ENCODE measurements around the gene PNLDC1. TPM values are rescaled to one million over a fixed set of nuclear protein-coding genes. Genes with fewer than 3 reads are reported as not detected.
A peak's percentile ranks its signal among the peaks of the same experiment; 100 is the strongest.
"Not testable (repeated sequence)": the region's sequence is repeated elsewhere in the genome, so short reads cannot be mapped to it uniquely, and the experiment has no call there.

Gene PNLDC1
- total RNA-seq, 8 experiments from 2014 or later: 0.22 TPM; not detected in 7

- H3K27ac ChIP-seq; H3K4me3 ChIP-seq; in situ Hi-C loops (cut with MboI; ENCODE audit: low pct_unique_long_range_greater_than_20kb in 2 of 9, low sequenced_read_pairs in 9 of 9, unreplicated experiment in 9 of 9); ATAC-seq (replicated peaks in 6 of 8); H3K4me1 ChIP-seq (replicated peaks in 1 of 2): not testable (repeated sequence)
- WGBS, 10 experiments: 50 to 90% (median 87%) methylated on average over 1 to 5 of the region's 5 CpGs; no CpG with 5 or more reads in 5 of the 10 experiments
Measured at GRCh38 chr6:159848552-159848951, 48.5 kb downstream of the PNLDC1 start.

GRCh38 chr6:159849851-159850250 is 49.8 kb downstream of the PNLDC1 start:
- WGBS, 10 experiments: 40 to 100% (median 100%) methylated on average over 1 of the region's 1 CpG; no CpG with 5 or more reads in 7 of the 10 experiments
- ATAC-seq (replicated peaks in 6 of 8); H3K27ac ChIP-seq; H3K4me3 ChIP-seq; in situ Hi-C loops (cut with MboI; ENCODE audit: low pct_unique_long_range_greater_than_20kb in 2 of 9, low sequenced_read_pairs in 9 of 9, unreplicated experiment in 9 of 9); H3K4me1 ChIP-seq (replicated peaks in 1 of 2): not testable (repeated sequence)

GRCh38 chr6:159852877-159853276 is 52.8 kb downstream of the PNLDC1 start:
- in situ Hi-C loops (cut with MboI; ENCODE audit: low pct_unique_long_range_greater_than_20kb in 2 of 9, low sequenced_read_pairs in 9 of 9, unreplicated experiment in 9 of 9): no loop called here
- H3K4me3 ChIP-seq: no peak overlapping the region
- peak in 3 of 8 experiments; percentile 55 to 81 (median 56) for ATAC-seq (replicated peaks in 6 of 8)

GRCh38 chr6:159853754-159854153 is 53.7 kb downstream of the PNLDC1 start:
- no peak overlapping the region for H3K4me3 ChIP-seq
- ATAC-seq (replicated peaks in 6 of 8): no peak
- in situ Hi-C loops (cut with MboI; ENCODE audit: low pct_unique_long_range_greater_than_20kb in 2 of 9, low sequenced_read_pairs in 9 of 9, unreplicated experiment in 9 of 9): no loop called here
- H3K27ac ChIP-seq: no peak overlapping the region
- no peaks in the 10 kb centered on the region for H3K4me1 ChIP-seq (replicated peaks in 1 of 2)

More at GRCh38 chr6:159852877-159853276, 52.8 kb downstream of the PNLDC1 start:
- no peak overlapping the region for H3K27ac ChIP-seq
- no peaks in the 10 kb centered on the region for H3K4me1 ChIP-seq (replicated peaks in 1 of 2)
- WGBS, 10 experiments: 4 to 86% (median 40%) methylated on average over 1 to 6 of the region's 6 CpGs; no CpG with 5 or more reads in 1 of the 10 experiments

- in situ Hi-C loops (cut with MboI; ENCODE audit: low pct_unique_long_range_greater_than_20kb in 2 of 9, low sequenced_read_pairs in 9 of 9, unreplicated experiment in 9 of 9): no loop called here
- WGBS, 10 experiments: 54 to 100% (median 84%) methylated on average over 1 to 3 of the region's 3 CpGs; no CpG with 5 or more reads in 2 of the 10 experiments
- Histone ChIP-seq H3K4me1 (replicated peaks in 1 of 2) (no peaks in the 10 kb centered on the region), H3K27ac (no peak overlapping the region), H3K4me3 (no peak overlapping the region)
- ATAC-seq (replicated peaks in 6 of 8): no peak
Measured at GRCh38 chr6:159854959-159855358, 54.9 kb downstream of the PNLDC1 start.

GRCh38 chr6:159858259-159858658 is 58.2 kb downstream of the PNLDC1 start:
- 0 to 100% (median 78%) methylated on average over 1 of the region's 1 CpG; no CpG with 5 or more reads in 5 of the 10 experiments for WGBS, 10 experiments
- Histone ChIP-seq H3K27ac (no peak overlapping the region), H3K4me1 (replicated peaks in 1 of 2) (no peaks in the 10 kb centered on the region), H3K4me3 (no peak overlapping the region)
- no peak for ATAC-seq (replicated peaks in 6 of 8)
- in situ Hi-C loops (cut with MboI; ENCODE audit: low pct_unique_long_range_greater_than_20kb in 2 of 9, low sequenced_read_pairs in 9 of 9, unreplicated experiment in 9 of 9): no loop called here

- in situ Hi-C loops (cut with MboI; ENCODE audit: low pct_unique_long_range_greater_than_20kb in 2 of 9, low sequenced_read_pairs in 9 of 9, unreplicated experiment in 9 of 9): loop anchor here in 1 of 9 experiments (10.0 kb wide), 1 partner anchor 84 kb away; no protein-coding TSS in a partner anchor
- WGBS, 10 experiments: 27 to 100% (median 86%) methylated on average over 1 of the region's 1 CpG; no CpG with 5 or more reads in 1 of the 10 experiments
- no peak for ATAC-seq (replicated peaks in 6 of 8)
- Histone ChIP-seq H3K4me1 (replicated peaks in 1 of 2) (no peaks in the 10 kb centered on the region), H3K27ac (no peak overlapping the region), H3K4me3 (no peak overlapping the region)
Measured at GRCh38 chr6:159860482-159860881, 60.4 kb downstream of the PNLDC1 start.

GRCh38 chr6:159862103-159862502 is 62.0 kb downstream of the PNLDC1 start:
- no peak overlapping the region for H3K4me3 ChIP-seq
- no peak overlapping the region for H3K27ac ChIP-seq
- in situ Hi-C loops (cut with MboI; ENCODE audit: low pct_unique_long_range_greater_than_20kb in 2 of 9, low sequenced_read_pairs in 9 of 9, unreplicated experiment in 9 of 9): loop anchor here in 1 of 9 experiments (10.0 kb wide), 1 partner anchor 83 kb away; no protein-coding TSS in a partner anchor
- 35 to 83% (median 71%) methylated on average over 1 to 5 of the region's 5 CpGs for WGBS, 10 experiments
- H3K4me1 ChIP-seq (replicated peaks in 1 of 2): no peaks in the 10 kb centered on the region
- ATAC-seq (replicated peaks in 6 of 8): no peak

GRCh38 chr6:159863341-159863740 is 63.3 kb downstream of the PNLDC1 start:
- H3K27ac ChIP-seq; H3K4me3 ChIP-seq; H3K4me1 ChIP-seq (replicated peaks in 1 of 2): not testable (repeated sequence)
- in situ Hi-C loops (cut with MboI; ENCODE audit: low pct_unique_long_range_greater_than_20kb in 2 of 9, low sequenced_read_pairs in 9 of 9, unreplicated experiment in 9 of 9): loop anchor here in 1 of 9 experiments (10.0 kb wide), 1 partner anchor 81 kb away; no protein-coding TSS in a partner anchor
- WGBS, 10 experiments: 0 to 67% (median 36%) methylated on average over 1 to 5 of the region's 5 CpGs
- peak in 4 of 8 experiments; percentile 41 to 84 (median 74) for ATAC-seq (replicated peaks in 6 of 8)

- H3K4me3 ChIP-seq: no peak overlapping the region
- no peak for ATAC-seq (replicated peaks in 6 of 8)
- no peaks in the 10 kb centered on the region for H3K4me1 ChIP-seq (replicated peaks in 1 of 2)
- 60 to 100% (median 82%) methylated on average over 1 to 10 of the region's 12 CpGs; no CpG with 5 or more reads in 2 of the 10 experiments for WGBS, 10 experiments
- no peak overlapping the region for H3K27ac ChIP-seq
- in situ Hi-C loops (cut with MboI; ENCODE audit: low pct_unique_long_range_greater_than_20kb in 2 of 9, low sequenced_read_pairs in 9 of 9, unreplicated experiment in 9 of 9): loop anchor here in 1 of 9 experiments (10.0 kb wide), 1 partner anchor 79 kb away; no protein-coding TSS in a partner anchor
Measured at GRCh38 chr6:159865226-159865920, 65.3 kb downstream of the PNLDC1 start.

- Histone ChIP-seq H3K4me3 (no peak overlapping the region), H3K4me1 (replicated peaks in 1 of 2) (no peaks in the 10 kb centered on the region), H3K27ac (no peak overlapping the region)
- 60 to 88% (median 70%) methylated on average over 1 to 10 of the region's 28 CpGs; no CpG with 5 or more reads in 5 of the 10 experiments for WGBS, 10 experiments
- no peak for ATAC-seq (replicated peaks in 6 of 8)
- in situ Hi-C loops (cut with MboI; ENCODE audit: low pct_unique_long_range_greater_than_20kb in 2 of 9, low sequenced_read_pairs in 9 of 9, unreplicated experiment in 9 of 9): loop anchor here in 1 of 9 experiments (10.0 kb wide), 1 partner anchor 78 kb away; no protein-coding TSS in a partner anchor
Measured at GRCh38 chr6:159866286-159867247, 66.5 kb downstream of the PNLDC1 start.

Data from motor neuron (in vitro differentiated cells).